OCI-LY1 (cell line): ENCODE data around the gene KSR1.

Experiments used
- H2AFZ ChIP-seq: fragments of 200-600 bp; sonication (generic), shearing (Covaris generic); 2 replicates; pipeline ENCODE4 v1.6.0; 2014; ENCODE audit warnings: antibody characterized with exemption, mild to moderate bottlenecking, low read length
- H3F3A ChIP-seq: fragments of 200-600 bp; sonication (generic), shearing (Covaris generic); 2 replicates; pipeline ENCODE4 v1.6.0; 2014; ENCODE audit warnings: mild to moderate bottlenecking, antibody characterized with exemption, low read length, moderate library complexity; ENCODE audit not compliant: insufficient read depth
- H3K27ac ChIP-seq: fragments of 200-600 bp; sonication (generic); 2 replicates; pipeline ENCODE4 v1.5.1; 2014; ENCODE audit warnings: low read length, mixed run types, mild to moderate bottlenecking, low read depth; ENCODE audit not compliant: poor library complexity, severe bottlenecking
- H3K27me3 ChIP-seq: fragments of 200-600 bp; sonication (generic); 2 replicates; pipeline ENCODE4 v1.6.0; 2014; ENCODE audit warnings: antibody characterized with exemption, mild to moderate bottlenecking, low read length, moderate library complexity; ENCODE audit not compliant: insufficient read depth
- H3K36me3 ChIP-seq: fragments of 200-600 bp; sonication (generic); 2 replicates; pipeline ENCODE4 v1.6.1; 2014; ENCODE audit warnings: mild to moderate bottlenecking, antibody characterized with exemption, low read length, moderate library complexity, mixed read lengths; ENCODE audit not compliant: insufficient read depth
- H3K4me1 ChIP-seq: fragments of 200-600 bp; sonication (generic); 2 replicates; pipeline ENCODE4 v1.5.1; 2014; ENCODE audit warnings: mild to moderate bottlenecking, low read length, moderate library complexity; ENCODE audit not compliant: insufficient read depth, severe bottlenecking
- H3K4me2 ChIP-seq: fragments of 200-600 bp; sonication (generic), shearing (Covaris generic); 2 replicates; pipeline ENCODE4 v1.6.1; 2014; ENCODE audit warnings: low read length
- H3K4me3 ChIP-seq: fragments of 200-600 bp; sonication (generic); 2 replicates; pipeline ENCODE4 v1.5.1; 2014; ENCODE audit warnings: low read length, low read depth, mild to moderate bottlenecking, mixed read lengths; ENCODE audit not compliant: poor library complexity, severe bottlenecking
- H3K79me2 ChIP-seq: fragments of 200-600 bp; shearing (Covaris generic); 2 replicates; pipeline ENCODE4 v1.6.1; 2016; ENCODE audit warnings: mixed run types, low read length, mixed read lengths; ENCODE audit not compliant: insufficient read depth
- H3K9ac ChIP-seq: fragments of 200-600 bp; sonication (generic), shearing (Covaris generic); 2 replicates; pipeline ENCODE4 v1.6.1; 2014; ENCODE audit warnings: mild to moderate bottlenecking, low read length, mixed read lengths
- H3K9me2 ChIP-seq: fragments of 200-600 bp; sonication (generic), shearing (Covaris generic); 2 replicates; pipeline ENCODE4 v1.6.1; 2014; ENCODE audit warnings: low read depth, mild to moderate bottlenecking, low read length, mixed read lengths
- H3K9me3 ChIP-seq: fragments of 200-600 bp; shearing (Covaris generic); 2 replicates; pipeline ENCODE4 v1.6.1; 2014; ENCODE audit warnings: low read length, mixed read lengths
- H4K20me1 ChIP-seq: fragments of 200-600 bp; sonication (generic), shearing (Covaris generic); 2 replicates; pipeline ENCODE4 v1.6.0; 2016; ENCODE audit warnings: mild to moderate bottlenecking, low read length; ENCODE audit not compliant: insufficient read depth
- CTCF ChIP-seq: fragments of 200-600 bp; sonication (generic), shearing (Covaris generic); IDR thresholded peaks from 2 replicates; pipeline ENCODE4 v1.5.1; 2017; ENCODE audit warnings: mild to moderate bottlenecking, antibody characterized with exemption, low read length, moderate library complexity, mixed read lengths
- EZH2 ChIP-seq: fragments of 200-600 bp; sonication (generic), shearing (Covaris generic); IDR thresholded peaks from 2 replicates; pipeline ENCODE4 v1.8.0; 2017; ENCODE audit warnings: borderline replicate concordance, mixed run types, mild to moderate bottlenecking, antibody characterized with exemption, low read length, moderate library complexity, mixed read lengths

KSR1 gene

GRCh38 chr17:27520491-27521185 lies 64.4 kb downstream of the KSR1 start:
- TF ChIP-seq EZH2 (no peak), CTCF (no peak)
- H3K4me1 ChIP-seq: no peaks in the 10 kb centered on the region
- no peaks in the 10 kb centered on the region for H3K36me3 ChIP-seq
- H3K9me3 ChIP-seq: no peaks in the 10 kb centered on the region
- no peak overlapping the region for H3K4me3 ChIP-seq
- H3K27me3 ChIP-seq: peaks cover 3% of the 10 kb centered on the region; the same call in 1 of the 2 replicates
- H3F3A ChIP-seq: no peaks in the 10 kb centered on the region
- no peak overlapping the region for H3K9ac ChIP-seq
- no peak overlapping the region for H3K27ac ChIP-seq
- no peaks in the 10 kb centered on the region for H3K9me2 ChIP-seq
- no peaks in the 10 kb centered on the region for H3K79me2 ChIP-seq
- H4K20me1 ChIP-seq: no peaks in the 10 kb centered on the region
- no peak overlapping the region for H3K4me2 ChIP-seq
- H2AFZ ChIP-seq: no peak overlapping the region

- H3F3A ChIP-seq: no peaks in the 10 kb centered on the region
- H3K4me1 ChIP-seq: no peaks in the 10 kb centered on the region
- H3K9me3 ChIP-seq: no peaks in the 10 kb centered on the region
- no peak overlapping the region for H3K4me3 ChIP-seq
- peaks cover 3% of the 10 kb centered on the region; the same call in 1 of the 2 replicates for H3K27me3 ChIP-seq
- TF ChIP-seq CTCF: no peak
- TF ChIP-seq EZH2: no peak
- no peak overlapping the region for H2AFZ ChIP-seq
- H4K20me1 ChIP-seq: no peaks in the 10 kb centered on the region
- H3K9me2 ChIP-seq: no peaks in the 10 kb centered on the region
- no peaks in the 10 kb centered on the region for H3K79me2 ChIP-seq
- H3K4me2 ChIP-seq: no peak overlapping the region
- H3K27ac ChIP-seq: no peak overlapping the region
- no peaks in the 10 kb centered on the region for H3K36me3 ChIP-seq
- no peak overlapping the region for H3K9ac ChIP-seq
These were observed 65.2 kb downstream of the KSR1 start for GRCh38 chr17:27521281-27522027.

- no peak overlapping the region for H3K4me3 ChIP-seq
- no peaks in the 10 kb centered on the region for H3K9me2 ChIP-seq
- no peaks in the 10 kb centered on the region for H3K4me1 ChIP-seq
- H3K79me2 ChIP-seq: no peaks in the 10 kb centered on the region
- no peak overlapping the region for H2AFZ ChIP-seq
- H4K20me1 ChIP-seq: no peaks in the 10 kb centered on the region
- H3K36me3 ChIP-seq: no peaks in the 10 kb centered on the region
- no peaks in the 10 kb centered on the region for H3F3A ChIP-seq
- H3K27ac ChIP-seq: no peak overlapping the region
- H3K9me3 ChIP-seq: no peaks in the 10 kb centered on the region
- peaks cover 3% of the 10 kb centered on the region; the same call in 1 of the 2 replicates for H3K27me3 ChIP-seq
- no peak overlapping the region for H3K4me2 ChIP-seq
- H3K9ac ChIP-seq: no peak overlapping the region
- TF ChIP-seq CTCF (no peak), EZH2 (no peak)
These were observed 65.9 kb downstream of the KSR1 start for GRCh38 chr17:27522028-27522635.
